ENCODE measurements around the gene PTCD3. TPM values are rescaled to one million over a fixed set of nuclear protein-coding genes. Genes with fewer than 3 reads are reported as not detected.
A peak's percentile ranks its signal among the peaks of the same experiment; 100 is the strongest.

PTCD3 gene
- total RNA-seq, 3 donors from 2014 or later, result 70.1 to 126 (median 99.1) TPM

- Histone ChIP-seq H3K27ac (no peak overlapping the region), H3K4me1 (no peaks in the 10 kb centered on the region), H3K36me3 (no peaks in the 10 kb centered on the region), H3K9me3 (no peaks in the 10 kb centered on the region), H3K4me3 (no peak overlapping the region), H3K27me3 (no peaks in the 10 kb centered on the region)
- intact Hi-C loops (cut with DNase I; ENCODE audit: low total_unique reads), result no loop called here
- no peak for DNase-seq (ENCODE audit: low spot score in 2 of 2)
- TF ChIP-seq CTCF (IDR thresholded peaks at IDR 0.05), result no peak
Observed at GRCh38 chr2:86074256-86074655, 31.8 kb upstream of the PTCD3 start.

- no peaks in the 10 kb centered on the region for H3K36me3 ChIP-seq
- no peak for TF ChIP-seq POLR2AphosphoS5 (IDR thresholded peaks at IDR 0.05)
- TF ChIP-seq CTCF (IDR thresholded peaks at IDR 0.05), result no peak
- TF ChIP-seq POLR2A (IDR thresholded peaks at IDR 0.05), result no peak
- H3K9me3 ChIP-seq, result no peaks in the 10 kb centered on the region
- no peak overlapping the region for H3K4me3 ChIP-seq
- intact Hi-C loops (cut with DNase I; ENCODE audit: low total_unique reads), result no loop called here
- H3K27ac ChIP-seq, result no peak overlapping the region
- no peak for DNase-seq (ENCODE audit: low spot score in 2 of 2)
- H3K27me3 ChIP-seq, result no peaks in the 10 kb centered on the region
- H3K4me1 ChIP-seq, result no peaks in the 10 kb centered on the region
Observed at GRCh38 chr2:86074811-86075210, 31.2 kb upstream of the PTCD3 start.

- no peak overlapping the region for H3K4me3 ChIP-seq
- no peak overlapping the region for H3K27ac ChIP-seq
- H3K4me1 ChIP-seq, result no peaks in the 10 kb centered on the region
- no peaks in the 10 kb centered on the region for H3K9me3 ChIP-seq
- TF ChIP-seq POLR2A (IDR thresholded peaks at IDR 0.05) (no peak), CTCF (IDR thresholded peaks at IDR 0.05) (no peak), POLR2AphosphoS5 (IDR thresholded peaks at IDR 0.05) (no peak)
- no peaks in the 10 kb centered on the region for H3K27me3 ChIP-seq
- intact Hi-C loops (cut with DNase I; ENCODE audit: low total_unique reads), result no loop called here
- H3K36me3 ChIP-seq, result no peaks in the 10 kb centered on the region
- no peak for DNase-seq (ENCODE audit: low spot score in 2 of 2)
Observed at GRCh38 chr2:86075886-86076285, 30.1 kb upstream of the PTCD3 start.

- intact Hi-C loops (cut with DNase I; ENCODE audit: low total_unique reads), result no loop called here
- Histone ChIP-seq H3K4me1 (no peaks in the 10 kb centered on the region), H3K4me3 (no peak overlapping the region), H3K9me3 (no peaks in the 10 kb centered on the region), H3K27me3 (no peaks in the 10 kb centered on the region), H3K36me3 (no peaks in the 10 kb centered on the region), H3K27ac (no peak overlapping the region)
- DNase-seq (ENCODE audit: low spot score in 2 of 2), result no peak
- TF ChIP-seq POLR2AphosphoS5 (IDR thresholded peaks at IDR 0.05) (no peak), CTCF (IDR thresholded peaks at IDR 0.05) (peak in 2 of 3 donors; percentile 51 to 53), POLR2A (IDR thresholded peaks at IDR 0.05) (no peak)
Observed at GRCh38 chr2:86078774-86079545, 27.1 kb upstream of the PTCD3 start.

- H3K4me1 ChIP-seq, result no peaks in the 10 kb centered on the region
- no peaks in the 10 kb centered on the region for H3K9me3 ChIP-seq
- no peak for TF ChIP-seq POLR2A (IDR thresholded peaks at IDR 0.05)
- peak; percentile 29 to 79 (median 76) for TF ChIP-seq CTCF (IDR thresholded peaks at IDR 0.05)
- TF ChIP-seq POLR2AphosphoS5 (IDR thresholded peaks at IDR 0.05), result peak in 1 of 3 donors; percentile 27
- H3K27ac ChIP-seq, result peak overlapping the region in 1 of 2 donors; percentile 19
- DNase-seq (ENCODE audit: low spot score in 2 of 2), result peak; percentile 66 to 78
- no peaks in the 10 kb centered on the region for H3K27me3 ChIP-seq
- H3K36me3 ChIP-seq, result no peaks in the 10 kb centered on the region
- no peak overlapping the region for H3K4me3 ChIP-seq
- intact Hi-C loops (cut with DNase I; ENCODE audit: low total_unique reads), result loop anchor here (5.0 kb wide), 1 partner anchor 258 kb away; no protein-coding TSS in a partner anchor
Observed at GRCh38 chr2:86079981-86080911, 25.8 kb upstream of the PTCD3 start.

Measured in breast epithelium (tissue), 4 donors.